Epithelial cell of esophagus (primary cell): ENCODE results near the gene SIAH3.
A peak's percentile ranks its signal among the peaks of the same experiment; 100 is the strongest.

ENCODE experiments used
- DNase-seq: peaks from one replicate; pipeline ENCODE4 v3.0.0; 2010; ENCODE audit warnings: low read depth
- H3K4me3 ChIP-seq: 2 replicates; pipeline ENCODE4 v1.5.1; 2011; ENCODE audit warnings: mild to moderate bottlenecking, low read length, control low read depth
- CTCF ChIP-seq: IDR thresholded peaks from 2 replicates; pipeline ENCODE4 v1.5.1; 2011; ENCODE audit warnings: low read depth, mild to moderate bottlenecking, low read length, control low read depth, inconsistent platforms; ENCODE audit not compliant: insufficient read depth; ENCODE audit errors: missing control alignments

The SIAH3 gene

GRCh38 chr13:45834411-45834994, 17.1 kb downstream of the SIAH3 start:
- no peak for DNase-seq
- H3K4me3 ChIP-seq = no peak overlapping the region
- TF ChIP-seq CTCF = no peak

GRCh38 chr13:45833663-45834375, 17.7 kb downstream of the SIAH3 start:
- peak; percentile 72 for DNase-seq
- TF ChIP-seq CTCF = no peak
- no peak overlapping the region for H3K4me3 ChIP-seq

- no peak for TF ChIP-seq CTCF
- H3K4me3 ChIP-seq = no peak overlapping the region
- DNase-seq = no peak
Observed at GRCh38 chr13:45833242-45833641, 18.3 kb downstream of the SIAH3 start.

GRCh38 chr13:45831851-45832250, 19.7 kb downstream of the SIAH3 start:
- no peak for TF ChIP-seq CTCF
- H3K4me3 ChIP-seq = no peak overlapping the region
- no peak for DNase-seq

- no peak for DNase-seq
- no peak overlapping the region for H3K4me3 ChIP-seq
- TF ChIP-seq CTCF = no peak
Observed at GRCh38 chr13:45830121-45830520, 21.4 kb downstream of the SIAH3 start.

GRCh38 chr13:45828256-45828968, 23.1 kb downstream of the SIAH3 start:
- no peak overlapping the region for H3K4me3 ChIP-seq
- TF ChIP-seq CTCF = no peak
- no peak for DNase-seq
